Keratinocyte (primary cell): ENCODE measurements around the gene PDIA6.

Source experiments
- CTCF ChIP-seq, 3 experiments: IDR thresholded peaks in 1 of 3; conservative IDR thresholded peaks in 1 of 3; optimal IDR thresholded peaks in 1 of 3; 2 replicates in 2 of 3; 3 replicates in 1 of 3; pipeline versions ENCODE3 to v1.5.1; 2011; ENCODE audit warnings: low read length in 3 of 3, mild to moderate bottlenecking in 3 of 3, moderate library complexity in 2 of 3, control low read depth in 1 of 3, inconsistent platforms in 1 of 3; ENCODE audit not compliant: insufficient read depth in 2 of 3; ENCODE audit errors: extremely low read depth in 1 of 3
- EZH2 ChIP-seq: IDR thresholded peaks from one replicate; pipeline ENCODE4 v1.6.1; 2012; ENCODE audit warnings: inconsistent platforms, mild to moderate bottlenecking, low read length, moderate library complexity

GRCh38 chr2:10776231-10776977, 36.2 kb downstream of the PDIA6 start:
- TF ChIP-seq CTCF (optimal IDR thresholded peaks at IDR 0.05 in 1 of 3, IDR thresholded peaks at IDR 0.05 in 1 of 3, conservative IDR thresholded peaks at IDR 0.05 in 1 of 3; ENCODE audit: extremely low read depth in 1 of 3, insufficient read depth in 2 of 3, low read length in 3 of 3) (no peak), EZH2 (no peak)
